NCI-H2196 (cell line): ENCODE measurements around the gene SLIT3.

Experiments used
- DNase-seq: peaks from one replicate; lab custom pipeline; 2025; ENCODE audit not compliant: unreplicated experiment; lab: John Stamatoyannopoulos, UW

SLIT3 gene

GRCh38 chr5:168620807-168621206 lies 680.1 kb downstream of the SLIT3 start:
- DNase-seq = no peak

- DNase-seq = no peak
Measured at GRCh38 chr5:168614661-168615060, 686.3 kb downstream of the SLIT3 start.

- DNase-seq = no peak
Measured at GRCh38 chr5:168613996-168614395, 686.9 kb downstream of the SLIT3 start.

- no peak for DNase-seq
Measured at GRCh38 chr5:168613396-168613795, 687.5 kb downstream of the SLIT3 start.

- DNase-seq = no peak
Measured at GRCh38 chr5:168612996-168613395, 687.9 kb downstream of the SLIT3 start.

- no peak for DNase-seq
Measured at GRCh38 chr5:168612123-168612522, 688.8 kb downstream of the SLIT3 start.
